ENCODE data around the gene EDAR. TPM values are rescaled to one million over a fixed set of nuclear protein-coding genes. Genes with fewer than 3 reads are reported as not detected.

Gene EDAR
- total and polyA plus RNA-seq, 4 donors: 0.44 to 0.77 (median 0.68) TPM

- H3K27me3 ChIP-seq (ENCODE audit: control insufficient read depth, insufficient read depth, low read length): no peaks in the 10 kb centered on the region
- WGBS (ENCODE audit: insufficient coverage): 81% methylated on average over 6 of the region's 7 CpGs
- no peaks in the 10 kb centered on the region for H3K9me3 ChIP-seq (ENCODE audit: control insufficient read depth, insufficient read depth, low read length)
- DNase-seq (ENCODE audit: low read depth in 4 of 6, low spot score in 6 of 6): no peak
- no peaks in the 10 kb centered on the region for H3K4me1 ChIP-seq (ENCODE audit: control insufficient read depth, insufficient read depth, low read length)
- H3K27ac ChIP-seq (ENCODE audit: low read depth, low read length): no peak overlapping the region
- no peaks in the 10 kb centered on the region for H3K36me3 ChIP-seq (ENCODE audit: control insufficient read depth, insufficient read depth, low read length)
- no peak overlapping the region for H3K4me3 ChIP-seq (ENCODE audit: low read depth, low read length)
Measured at GRCh38 chr2:108958632-108959341, 30.2 kb downstream of the EDAR start.

- 40% methylated on average over 1 of the region's 8 CpGs for WGBS (ENCODE audit: insufficient coverage)
- Histone ChIP-seq H3K27ac (ENCODE audit: low read depth, low read length) (no peak overlapping the region), H3K9me3 (ENCODE audit: control insufficient read depth, insufficient read depth, low read length) (no peaks in the 10 kb centered on the region), H3K27me3 (ENCODE audit: control insufficient read depth, insufficient read depth, low read length) (no peaks in the 10 kb centered on the region), H3K4me1 (ENCODE audit: control insufficient read depth, insufficient read depth, low read length) (no peaks in the 10 kb centered on the region), H3K36me3 (ENCODE audit: control insufficient read depth, insufficient read depth, low read length) (no peaks in the 10 kb centered on the region), H3K4me3 (ENCODE audit: low read depth, low read length) (no peak overlapping the region)
- no peak for DNase-seq (ENCODE audit: low read depth in 4 of 6, low spot score in 6 of 6)
Measured at GRCh38 chr2:108958002-108958401, 31.0 kb downstream of the EDAR start.

DNA sequence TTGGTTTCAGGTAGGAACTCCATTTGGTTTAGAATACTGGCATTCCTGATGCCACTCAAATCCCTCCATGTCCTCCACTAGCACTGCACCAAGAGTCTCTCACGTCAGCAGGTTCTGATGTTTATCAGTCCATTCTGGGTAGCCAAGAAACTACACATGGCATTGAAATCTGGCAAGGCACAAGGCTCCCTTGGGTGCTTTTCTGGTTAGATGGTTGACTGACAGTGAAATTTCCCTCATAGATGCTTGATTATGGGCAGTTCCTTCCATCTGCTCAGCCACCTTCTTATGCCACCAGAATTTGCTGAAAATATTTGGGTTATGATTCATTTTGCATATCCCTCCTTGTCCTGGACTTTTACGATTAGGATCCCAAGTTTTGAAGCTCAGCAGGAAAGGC is 32.6 kb downstream of the EDAR start:
- WGBS (ENCODE audit: insufficient coverage): 90% methylated on average over 2 of the region's 2 CpGs

GRCh38 chr2:108950369-108951135 is 38.5 kb downstream of the EDAR start:
- Histone ChIP-seq H3K27ac (ENCODE audit: low read depth, low read length) (no peak overlapping the region), H3K9me3 (ENCODE audit: control insufficient read depth, insufficient read depth, low read length) (peaks cover 6% of the 10 kb centered on the region), H3K4me1 (ENCODE audit: control insufficient read depth, insufficient read depth, low read length) (peaks cover 5% of the 10 kb centered on the region), H3K27me3 (ENCODE audit: control insufficient read depth, insufficient read depth, low read length) (no peaks in the 10 kb centered on the region), H3K4me3 (ENCODE audit: low read depth, low read length) (no peak overlapping the region), H3K36me3 (ENCODE audit: control insufficient read depth, insufficient read depth, low read length) (no peaks in the 10 kb centered on the region)
- DNase-seq (ENCODE audit: low read depth in 4 of 6, low spot score in 6 of 6): no peak
- WGBS (ENCODE audit: insufficient coverage): 77% methylated on average over 2 of the region's 4 CpGs

More for the DNA sequence above, 32.6 kb downstream of the EDAR start:
- no peaks in the 10 kb centered on the region for H3K27me3 ChIP-seq (ENCODE audit: control insufficient read depth, insufficient read depth, low read length)
- no peak overlapping the region for H3K27ac ChIP-seq (ENCODE audit: low read depth, low read length)
- H3K36me3 ChIP-seq (ENCODE audit: control insufficient read depth, insufficient read depth, low read length): no peaks in the 10 kb centered on the region
- no peaks in the 10 kb centered on the region for H3K4me1 ChIP-seq (ENCODE audit: control insufficient read depth, insufficient read depth, low read length)
- H3K9me3 ChIP-seq (ENCODE audit: control insufficient read depth, insufficient read depth, low read length): no peaks in the 10 kb centered on the region
- no peak for DNase-seq (ENCODE audit: low read depth in 4 of 6, low spot score in 6 of 6)
- no peak overlapping the region for H3K4me3 ChIP-seq (ENCODE audit: low read depth, low read length)

DNA sequence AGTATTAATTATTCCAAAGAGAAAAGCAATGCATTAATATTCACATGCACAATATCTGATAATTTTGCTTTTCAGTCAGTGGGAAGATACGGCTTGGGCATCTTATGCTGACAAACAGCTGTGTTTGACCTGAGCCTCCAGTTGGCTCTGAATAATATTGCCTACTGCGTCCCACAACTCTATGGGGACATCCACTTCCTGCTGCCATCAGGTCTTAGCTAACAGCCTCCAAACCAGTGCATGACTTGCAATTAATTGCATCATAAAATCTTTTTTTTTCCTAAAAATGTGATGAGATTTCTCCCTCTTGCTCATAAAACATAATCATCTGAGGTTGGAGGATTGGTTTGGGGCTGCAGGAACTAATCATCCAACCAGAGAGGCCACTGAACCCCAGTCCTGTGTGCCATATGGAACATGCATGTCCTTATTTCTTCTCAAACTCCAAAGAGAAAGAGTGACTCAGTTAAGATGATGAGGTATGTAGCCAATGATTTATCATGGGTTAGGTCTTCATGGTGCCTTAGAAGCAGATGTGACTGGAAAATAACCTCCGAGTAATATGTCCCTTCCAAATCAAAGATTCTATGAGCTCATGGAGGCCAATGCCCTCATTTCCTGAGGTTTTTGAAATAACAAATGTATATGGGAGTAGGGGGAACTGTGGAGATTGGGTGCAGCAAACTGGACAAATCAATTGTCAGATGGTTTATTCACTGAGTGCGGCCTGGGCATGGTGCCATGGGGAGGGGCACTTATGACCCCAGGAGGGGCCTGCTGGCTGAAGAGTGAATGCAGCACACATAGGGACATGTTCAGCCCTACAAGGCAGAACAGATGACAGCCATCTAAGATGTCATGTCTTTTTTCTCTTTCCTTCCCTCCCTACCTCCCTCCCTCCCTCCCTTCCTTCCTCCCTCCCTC is 39.4 kb downstream of the EDAR start:
- peaks cover 11% of the 10 kb centered on the region for H3K4me1 ChIP-seq (ENCODE audit: control insufficient read depth, insufficient read depth, low read length)
- H3K27me3 ChIP-seq (ENCODE audit: control insufficient read depth, insufficient read depth, low read length): no peaks in the 10 kb centered on the region
- peaks cover 6% of the 10 kb centered on the region for H3K9me3 ChIP-seq (ENCODE audit: control insufficient read depth, insufficient read depth, low read length)
- 84% methylated on average over 4 of the region's 4 CpGs for WGBS (ENCODE audit: insufficient coverage)
- no peaks in the 10 kb centered on the region for H3K36me3 ChIP-seq (ENCODE audit: control insufficient read depth, insufficient read depth, low read length)
- H3K27ac ChIP-seq (ENCODE audit: low read depth, low read length): no peak overlapping the region
- DNase-seq (ENCODE audit: low read depth in 4 of 6, low spot score in 6 of 6): no peak
- no peak overlapping the region for H3K4me3 ChIP-seq (ENCODE audit: low read depth, low read length)

- 93% methylated on average over 4 of the region's 5 CpGs for WGBS (ENCODE audit: insufficient coverage)
- DNase-seq (ENCODE audit: low read depth in 4 of 6, low spot score in 6 of 6): no peak
- Histone ChIP-seq H3K27me3 (ENCODE audit: control insufficient read depth, insufficient read depth, low read length) (no peaks in the 10 kb centered on the region), H3K4me1 (ENCODE audit: control insufficient read depth, insufficient read depth, low read length) (peaks cover 13% of the 10 kb centered on the region), H3K4me3 (ENCODE audit: low read depth, low read length) (no peak overlapping the region), H3K36me3 (ENCODE audit: control insufficient read depth, insufficient read depth, low read length) (no peaks in the 10 kb centered on the region), H3K27ac (ENCODE audit: low read depth, low read length) (no peak overlapping the region), H3K9me3 (ENCODE audit: control insufficient read depth, insufficient read depth, low read length) (peaks cover 6% of the 10 kb centered on the region)
Measured at GRCh38 chr2:108947271-108947907, 41.6 kb downstream of the EDAR start.

GRCh38 chr2:108946442-108946841 is 42.6 kb downstream of the EDAR start:
- WGBS (ENCODE audit: insufficient coverage): no CpG with 5 or more reads among the region's 1 CpG
- H3K27ac ChIP-seq (ENCODE audit: low read depth, low read length): no peak overlapping the region
- H3K36me3 ChIP-seq (ENCODE audit: control insufficient read depth, insufficient read depth, low read length): no peaks in the 10 kb centered on the region

DNA sequence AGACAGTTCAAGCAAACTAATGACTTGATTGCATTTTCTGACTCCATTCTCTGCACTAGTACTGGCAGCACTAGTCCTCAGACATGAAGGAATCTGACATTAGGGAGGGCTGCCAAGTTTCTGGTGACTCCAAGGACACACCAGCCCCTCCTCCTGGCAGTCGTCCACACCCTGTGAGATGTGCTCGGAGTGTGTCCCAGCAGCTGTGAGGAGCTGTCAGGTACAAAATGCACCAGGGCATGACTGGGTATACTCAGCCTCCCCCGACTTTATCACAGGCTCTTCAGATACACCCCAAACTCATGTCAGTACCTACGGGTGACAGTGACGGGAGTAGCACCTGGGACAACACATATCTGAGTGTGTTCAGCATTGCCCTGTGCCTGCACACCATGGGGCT is 43.1 kb downstream of the EDAR start:
- 73% methylated on average over 4 of the region's 5 CpGs for WGBS (ENCODE audit: insufficient coverage)
- H3K27ac ChIP-seq (ENCODE audit: low read depth, low read length): no peak overlapping the region
- H3K9me3 ChIP-seq (ENCODE audit: control insufficient read depth, insufficient read depth, low read length): peaks cover 6% of the 10 kb centered on the region
- no peaks in the 10 kb centered on the region for H3K36me3 ChIP-seq (ENCODE audit: control insufficient read depth, insufficient read depth, low read length)
- peaks cover 13% of the 10 kb centered on the region for H3K4me1 ChIP-seq (ENCODE audit: control insufficient read depth, insufficient read depth, low read length)
- no peaks in the 10 kb centered on the region for H3K27me3 ChIP-seq (ENCODE audit: control insufficient read depth, insufficient read depth, low read length)
- DNase-seq (ENCODE audit: low read depth in 4 of 6, low spot score in 6 of 6): peak in 2 of 6 donors; percentile 57 to 72
- no peak overlapping the region for H3K4me3 ChIP-seq (ENCODE audit: low read depth, low read length)

More at GRCh38 chr2:108946442-108946841, 42.6 kb downstream of the EDAR start:
- Histone ChIP-seq H3K27me3 (ENCODE audit: control insufficient read depth, insufficient read depth, low read length) (no peaks in the 10 kb centered on the region), H3K9me3 (ENCODE audit: control insufficient read depth, insufficient read depth, low read length) (peaks cover 6% of the 10 kb centered on the region), H3K4me3 (ENCODE audit: low read depth, low read length) (no peak overlapping the region), H3K4me1 (ENCODE audit: control insufficient read depth, insufficient read depth, low read length) (peaks cover 13% of the 10 kb centered on the region)
- DNase-seq (ENCODE audit: low read depth in 4 of 6, low spot score in 6 of 6): no peak
